Purkinje cell (primary cell): Measurements from ENCODE around the gene GSTA1. TPM values are rescaled to one million over a fixed set of nuclear protein-coding genes. Genes with fewer than 3 reads are reported as not detected.

Experiments used
- polyA plus RNA-seq: library from polyadenylated mRNA; unstranded; fragments of >200 nt; fragmentation: Nextera tagmentation; gene quantifications from 2 replicates; pipeline ENCODE4 v1.2.1, GENCODE V29; 2014

The GSTA1 gene
- polyA plus RNA-seq = not detected in 2 replicates

DNA sequence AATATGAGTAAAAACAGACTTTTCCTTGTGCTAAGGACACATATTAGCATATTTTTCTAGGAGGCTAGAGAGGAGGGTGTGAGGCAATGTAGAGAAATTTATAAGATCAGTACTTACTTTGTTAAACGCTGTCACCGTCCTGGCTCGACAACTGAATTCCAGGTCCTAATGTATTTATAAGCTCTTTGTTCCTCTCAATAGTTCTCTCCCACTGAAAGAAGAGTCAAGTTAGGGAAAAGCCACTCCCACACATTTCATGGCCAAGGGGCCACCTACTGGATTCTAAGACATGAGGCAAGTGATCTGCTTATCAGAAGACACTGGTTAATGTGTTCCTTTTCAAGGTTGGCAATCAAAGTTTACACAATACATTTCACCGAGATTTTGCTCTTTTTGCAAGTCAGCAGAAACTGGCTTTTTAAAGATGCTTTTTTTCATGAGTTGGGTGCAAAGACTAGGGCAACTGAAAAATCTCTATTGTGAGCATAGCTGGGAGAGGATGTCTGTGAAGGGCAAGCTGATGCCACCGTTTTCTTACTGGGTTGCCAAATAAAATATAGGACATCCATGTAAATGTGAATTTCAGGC lies at the start of gene GSTA1:
Gene GSTA1, minus strand, starts transcription at position 149 of the 588 bp plus-strand sequence. CDS start 4,549 bp downstream, outside the sequence.

DNA sequence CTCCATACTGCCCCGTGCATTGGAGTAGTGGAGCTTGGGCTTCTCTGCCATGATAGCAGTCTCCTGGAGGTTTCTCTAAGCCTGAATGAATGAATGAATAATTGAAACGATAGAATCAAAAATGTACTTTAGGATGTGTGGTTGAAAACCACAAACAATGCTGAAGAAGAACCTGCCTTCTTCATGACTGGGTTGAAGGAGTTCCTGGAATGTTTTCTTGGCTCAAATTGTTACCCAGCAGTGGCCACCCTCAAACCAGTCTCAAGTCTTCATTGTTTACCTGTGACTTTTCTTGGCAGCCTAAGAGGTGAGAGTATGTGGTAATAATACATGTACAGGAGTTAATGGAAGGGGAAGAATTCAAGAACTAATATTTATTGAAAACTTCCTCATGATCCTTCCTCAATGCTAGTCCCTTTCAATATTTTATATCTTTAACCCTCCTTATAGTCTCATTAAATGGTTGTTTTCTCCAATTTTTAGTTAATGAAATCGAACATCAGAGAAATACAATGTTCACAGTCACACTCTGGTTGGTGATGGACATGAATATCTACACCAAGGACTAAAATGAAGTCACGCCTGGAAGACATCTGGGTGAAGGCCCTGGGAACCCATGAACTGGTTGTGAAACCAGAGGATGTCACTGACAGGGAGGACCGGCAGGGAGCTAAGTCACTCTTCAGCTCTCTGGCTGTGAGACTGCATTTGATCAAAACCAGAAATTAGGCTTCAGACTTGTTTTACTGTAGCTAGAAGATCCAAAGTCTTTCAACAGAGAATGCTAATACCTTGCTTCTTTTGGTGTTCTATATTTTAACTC lies 37.4 kb upstream of the GSTA1 start, which contains the start of gene GSTA5:
Gene GSTA5, minus strand, starts transcription at position 51 of the 823 bp plus-strand sequence.

DNA sequence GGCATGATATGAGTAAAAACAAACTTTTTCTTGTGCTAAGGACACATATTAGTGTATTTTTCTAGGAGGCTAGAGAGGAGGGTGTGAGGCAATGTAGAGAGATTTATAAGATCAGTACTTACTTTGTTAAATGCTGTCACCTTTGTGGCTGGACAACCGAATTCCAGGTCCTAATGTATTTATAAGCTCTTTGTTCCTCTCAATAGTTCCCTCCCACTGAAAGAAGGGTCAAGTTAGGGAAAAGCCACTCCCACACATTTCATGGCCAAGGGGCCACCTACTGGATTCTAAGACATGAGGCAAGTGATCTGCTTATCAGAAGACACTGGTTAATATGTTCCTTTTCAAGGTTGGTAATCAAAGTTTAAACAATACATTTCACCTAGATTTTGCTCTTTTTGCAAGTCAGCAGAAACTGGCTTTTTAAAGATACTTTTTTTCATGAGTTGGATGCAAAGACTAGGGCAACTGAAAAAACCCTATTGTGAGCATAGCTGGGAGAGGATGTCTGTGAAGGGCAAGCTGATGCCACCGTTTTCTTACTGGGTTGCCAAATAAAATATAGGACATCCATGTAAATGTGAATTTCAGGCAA lies 40.2 kb downstream of the GSTA1 start, which contains the start of gene GSTA2:
Gene GSTA2, minus strand, starts transcription at position 154 of the 595 bp plus-strand sequence. CDS start 5,528 bp downstream, outside the sequence.

Other genes starting within 250 kb of the GSTA1 start
- 0.45 TPM in 1 of 2 replicates, not detected in the other for gene TRAM2, start 226.8 kb downstream of the GSTA1 start, polyA plus RNA-seq
- gene TMEM14A, start 132.7 kb downstream of the GSTA1 start, polyA plus RNA-seq = 560 and 744 TPM in 2 replicates
- gene GSTA2, start 40.3 kb downstream of the GSTA1 start, polyA plus RNA-seq = not detected in 2 replicates
- not detected in 2 replicates for gene GSTA5, start 37.0 kb upstream of the GSTA1 start, polyA plus RNA-seq
- not detected in 2 replicates for gene GSTA3, start 105.9 kb upstream of the GSTA1 start, polyA plus RNA-seq
- 121 and 151 TPM in 2 replicates for gene GSTA4, start 191.5 kb upstream of the GSTA1 start, polyA plus RNA-seq